Subcutaneous abdominal adipose tissue (tissue), 5 donors: ENCODE data around the gene PSMB1.

Experiments
- H3K27ac ChIP-seq: one replicate; pipeline ENCODE4 v1.7.0; 2013; ENCODE audit warnings: low read depth, mild to moderate bottlenecking, inconsistent platforms, low read length, moderate library complexity
- H3K27me3 ChIP-seq, 5 donors: one replicate each; pipeline ENCODE4 v1.7.0; 2013; ENCODE audit warnings: low read length in 5 of 5, inconsistent platforms in 1 of 5; ENCODE audit not compliant: control insufficient read depth in 5 of 5, insufficient read depth in 4 of 5
- H3K36me3 ChIP-seq, 5 donors: one replicate each; pipeline ENCODE4 v1.7.0; 2013; ENCODE audit warnings: low read length in 5 of 5; ENCODE audit not compliant: control insufficient read depth in 5 of 5, insufficient read depth in 5 of 5
- H3K4me1 ChIP-seq, 5 donors: one replicate each; pipeline ENCODE4 v1.7.0; 2013; ENCODE audit warnings: low read length in 5 of 5, mild to moderate bottlenecking in 3 of 5, moderate library complexity in 1 of 5; ENCODE audit not compliant: control insufficient read depth in 5 of 5, insufficient read depth in 5 of 5
- H3K4me3 ChIP-seq, 5 donors: one replicate each; pipeline ENCODE4 v1.7.0; 2013; ENCODE audit warnings: low read length in 5 of 5, low read depth in 1 of 5
- H3K9ac ChIP-seq, 5 donors: one replicate each; pipeline ENCODE4 v1.7.0; 2013; ENCODE audit warnings: low read length in 5 of 5, mild to moderate bottlenecking in 4 of 5, moderate library complexity in 3 of 5
- H3K9me3 ChIP-seq, 5 donors: one replicate each; pipeline ENCODE4 v1.7.0; 2013; ENCODE audit warnings: low read length in 5 of 5; ENCODE audit not compliant: control insufficient read depth in 5 of 5
- donor health status: healthy.
- donor health status: healthy.
- donor health status: healthy.
- donor health status: healthy.
- donor health status: healthy.

PSMB1 gene

GRCh38 chr6:170552765-170553533, at the start of gene PSMB1:
TSS of gene PSMB1 (minus strand) at chr6:170553307. CDS start at chr6:170553242, 65 bp downstream.
- Histone ChIP-seq H3K9ac (peak within 1 kb of the TSS; percentile 97 to 99 (median 99)), H3K4me3 (peak within 1 kb of the TSS; percentile 83 to 100 (median 99)), H3K27me3 (no peaks in the 10 kb centered on the region), H3K4me1 (peaks cover 12 to 72% (median 57%) of the 10 kb centered on the region in 5 donors), H3K36me3 (peaks cover 7 to 27% (median 11%) of the 10 kb centered on the region in 5 donors), H3K27ac (peak within 1 kb of the TSS; percentile 82), H3K9me3 (no peaks in the 10 kb centered on the region)

DNA sequence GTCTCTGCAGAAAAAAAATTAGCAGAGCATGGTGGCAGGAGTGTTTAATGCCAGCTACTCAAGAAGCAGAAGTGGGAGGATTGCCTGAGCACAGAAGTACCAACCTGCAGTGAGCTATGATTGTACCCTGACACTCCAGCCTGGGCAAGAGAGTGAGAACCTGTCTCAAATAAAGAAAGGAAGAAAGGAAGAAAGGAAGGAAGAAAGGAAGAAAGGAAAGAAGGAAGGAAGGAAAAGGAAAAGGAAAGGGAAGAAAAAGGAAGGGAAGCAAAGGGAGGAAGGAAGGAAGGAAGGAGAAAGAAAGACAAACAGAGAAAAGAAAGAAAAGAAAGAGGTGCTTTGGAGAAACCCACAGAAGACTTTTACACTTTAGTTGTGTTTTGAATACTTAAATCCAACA, 44.2 kb upstream of the PSMB1 start:
- H3K9me3 ChIP-seq, result peaks cover 0 to 7% (median 0%) of the 10 kb centered on the region in 5 donors
- H3K9ac ChIP-seq, result no peak overlapping the region
- no peaks in the 10 kb centered on the region for H3K4me1 ChIP-seq
- no peaks in the 10 kb centered on the region for H3K36me3 ChIP-seq
- peaks cover 0 to 5% (median 0%) of the 10 kb centered on the region in 5 donors for H3K27me3 ChIP-seq
- no peak overlapping the region for H3K27ac ChIP-seq
- H3K4me3 ChIP-seq, result no peak overlapping the region

- peaks cover 0 to 11% (median 3%) of the 10 kb centered on the region in 5 donors for H3K9me3 ChIP-seq
- peaks cover 0 to 5% (median 0%) of the 10 kb centered on the region in 5 donors for H3K27me3 ChIP-seq
- no peaks in the 10 kb centered on the region for H3K4me1 ChIP-seq
- no peak overlapping the region for H3K27ac ChIP-seq
- no peak overlapping the region for H3K9ac ChIP-seq
- no peak overlapping the region for H3K4me3 ChIP-seq
- no peaks in the 10 kb centered on the region for H3K36me3 ChIP-seq
These were observed 43.3 kb upstream of the PSMB1 start for GRCh38 chr6:170596426-170596825.

- Histone ChIP-seq H3K4me3 (no peak overlapping the region), H3K27me3 (no peaks in the 10 kb centered on the region), H3K4me1 (no peaks in the 10 kb centered on the region), H3K9ac (no peak overlapping the region), H3K9me3 (peaks cover 0 to 11% (median 3%) of the 10 kb centered on the region in 5 donors), H3K36me3 (no peaks in the 10 kb centered on the region), H3K27ac (no peak overlapping the region)
These were observed 37.6 kb upstream of the PSMB1 start for GRCh38 chr6:170590725-170591124.

- H3K9ac ChIP-seq, result peak overlapping the region in 4 of 5 donors; percentile 88 to 94 (median 92)
- H3K4me1 ChIP-seq, result peaks cover 2 to 21% (median 18%) of the 10 kb centered on the region in 5 donors
- H3K27me3 ChIP-seq, result no peaks in the 10 kb centered on the region
- H3K9me3 ChIP-seq, result no peaks in the 10 kb centered on the region
- H3K27ac ChIP-seq, result peak overlapping the region; percentile 33
- peak overlapping the region; percentile 73 to 98 (median 91) for H3K4me3 ChIP-seq
- H3K36me3 ChIP-seq, result peaks cover 9 to 28% (median 22%) of the 10 kb centered on the region in 5 donors
These were observed 31.9 kb upstream of the PSMB1 start for GRCh38 chr6:170584954-170585498.

GRCh38 chr6:170584181-170584953, 31.3 kb upstream of the PSMB1 start, which contains the start of gene PDCD2:
TSS of gene PDCD2 (minus strand) at chr6:170584637. CDS start at chr6:170584581, 56 bp downstream.
- Histone ChIP-seq H3K9me3 (no peaks in the 10 kb centered on the region), H3K27me3 (no peaks in the 10 kb centered on the region), H3K9ac (peak within 1 kb of the TSS; percentile 39 to 94 (median 90)), H3K36me3 (peaks cover 14 to 34% (median 26%) of the 10 kb centered on the region in 5 donors), H3K4me3 (peak within 1 kb of the TSS; percentile 73 to 98 (median 91)), H3K27ac (peak within 1 kb of the TSS; percentile 77), H3K4me1 (peaks cover 2 to 21% (median 18%) of the 10 kb centered on the region in 5 donors)

GRCh38 chr6:170583756-170584180, 30.7 kb upstream of the PSMB1 start:
- Histone ChIP-seq H3K36me3 (peaks cover 18 to 40% (median 32%) of the 10 kb centered on the region in 5 donors), H3K4me1 (peaks cover 2 to 21% (median 18%) of the 10 kb centered on the region in 5 donors), H3K9me3 (no peaks in the 10 kb centered on the region), H3K9ac (peak overlapping the region; percentile 39 to 94 (median 85)), H3K27ac (peak overlapping the region; percentile 77), H3K4me3 (peak overlapping the region; percentile 73 to 98 (median 91)), H3K27me3 (no peaks in the 10 kb centered on the region)

- H3K4me1 ChIP-seq, result peaks cover 0 to 10% (median 8%) of the 10 kb centered on the region in 5 donors
- no peak overlapping the region for H3K4me3 ChIP-seq
- H3K9me3 ChIP-seq, result no peaks in the 10 kb centered on the region
- H3K9ac ChIP-seq, result no peak overlapping the region
- H3K36me3 ChIP-seq, result peaks cover 42 to 87% (median 65%) of the 10 kb centered on the region in 5 donors
- H3K27ac ChIP-seq, result no peak overlapping the region
- no peaks in the 10 kb centered on the region for H3K27me3 ChIP-seq
These were observed 25.8 kb upstream of the PSMB1 start for GRCh38 chr6:170578909-170579308.

DNA sequence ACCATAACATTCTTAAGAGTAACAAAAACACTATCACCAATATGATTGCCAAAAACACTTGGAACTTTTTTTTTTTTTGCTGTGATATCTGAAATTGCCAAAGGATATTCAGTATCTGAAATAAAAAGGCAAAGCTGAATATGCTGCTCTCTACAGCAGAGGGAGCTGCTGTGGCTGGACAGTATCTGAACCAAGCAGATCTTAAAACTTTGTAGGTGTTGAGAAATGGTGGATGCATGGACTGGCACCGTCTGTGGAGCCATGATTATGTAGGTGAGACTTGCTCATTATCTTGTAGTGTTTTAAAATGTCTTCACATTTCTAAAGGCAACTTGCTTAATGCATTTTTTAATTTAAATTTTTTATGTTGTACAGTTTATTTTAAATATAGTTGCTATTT, 22.1 kb upstream of the PSMB1 start:
- Histone ChIP-seq H3K9me3 (no peaks in the 10 kb centered on the region), H3K9ac (no peak overlapping the region), H3K36me3 (peaks cover 56 to 95% (median 69%) of the 10 kb centered on the region in 5 donors), H3K27me3 (no peaks in the 10 kb centered on the region), H3K4me3 (no peak overlapping the region), H3K4me1 (no peaks in the 10 kb centered on the region), H3K27ac (no peak overlapping the region)
